ENCODE data around the gene TBRG4. TPM values are rescaled to one million over a fixed set of nuclear protein-coding genes. Genes with fewer than 3 reads are reported as not detected.
A peak's percentile ranks its signal among the peaks of the same experiment; 100 is the strongest.

The TBRG4 gene
- polyA plus RNA-seq, 3 donors: 32.7 to 42.2 (median 38.4) TPM

DNA sequence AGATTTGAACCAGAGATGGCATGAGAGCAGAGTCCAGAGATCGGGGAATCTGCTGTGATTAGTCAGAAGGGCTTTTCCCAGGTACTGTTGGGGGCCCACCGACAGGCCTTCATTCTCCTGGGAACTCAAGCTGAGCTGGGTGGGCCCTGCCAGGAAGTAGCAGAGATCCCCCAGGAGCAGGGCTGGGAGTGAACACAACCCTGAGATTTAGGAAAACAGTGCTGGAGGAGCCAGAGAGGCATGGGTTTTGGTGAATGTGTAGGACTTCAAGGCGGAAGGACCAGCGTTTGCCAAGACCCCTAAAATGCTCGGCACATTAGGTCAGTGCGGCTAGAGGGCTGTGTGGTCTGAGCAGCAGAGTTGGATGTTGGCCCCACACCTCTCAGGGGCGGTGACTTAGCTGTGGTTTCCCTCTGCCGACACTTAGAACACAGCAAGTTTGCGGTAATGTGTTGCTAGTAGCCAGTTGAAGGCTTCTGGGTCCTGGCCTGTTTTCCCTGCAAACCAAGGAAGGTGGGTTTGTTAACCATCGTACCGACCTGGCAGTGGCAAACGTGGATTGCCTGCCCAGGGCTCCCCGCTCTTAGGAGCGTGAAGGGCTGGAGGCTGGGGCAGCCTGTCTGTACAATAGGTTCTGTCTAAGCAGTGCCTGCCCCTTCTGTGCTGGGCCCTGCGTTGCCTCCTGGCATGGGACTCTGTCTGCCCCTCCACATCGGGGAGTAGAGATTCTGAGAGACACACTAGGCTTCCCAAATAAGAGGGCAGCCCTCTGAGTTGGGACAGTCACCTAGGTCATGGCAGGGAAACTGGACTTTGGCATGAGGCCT is 36.8 kb downstream of the TBRG4 start:
- intact Hi-C loops (cut with micrococcal nuclease): no loop called here
- Histone ChIP-seq H3K9me3 (replicated peaks in 1 of 2; ENCODE audit: control insufficient read depth in 1 of 2, insufficient read depth in 1 of 2, low read length in 2 of 2) (no peaks in the 10 kb centered on the region), H2AFZ (ENCODE audit: insufficient read depth, low read depth, low read length, poor library complexity, severe bottlenecking) (no peak overlapping the region), H3K4me3 (replicated peaks in 1 of 3; ENCODE audit: low read depth in 2 of 3, low read length in 3 of 3) (no peak overlapping the region), H3K36me3 (replicated peaks in 1 of 2; ENCODE audit: control insufficient read depth in 1 of 2, insufficient read depth in 2 of 2, low read length in 2 of 2) (peaks cover 71 to 83% of the 10 kb centered on the region in 2 donors), H3K9ac (ENCODE audit: insufficient read depth, low read length, poor library complexity, severe bottlenecking) (no peak overlapping the region), H3K4me2 (replicated peaks; ENCODE audit: extremely low read depth, low read length, poor library complexity, severe bottlenecking) (no peak overlapping the region), H3K27me3 (ENCODE audit: control insufficient read depth in 2 of 2, insufficient read depth in 2 of 2, low read length in 2 of 2) (no peaks in the 10 kb centered on the region), H3K4me1 (ENCODE audit: control insufficient read depth in 1 of 2, insufficient read depth in 2 of 2, low read length in 2 of 2) (peaks cover 9 to 13% of the 10 kb centered on the region in 2 donors), H3K79me2 (ENCODE audit: insufficient read depth, low read length) (no peaks in the 10 kb centered on the region), H4K20me1 (ENCODE audit: insufficient read depth, low read length) (peaks cover 88% of the 10 kb centered on the region), H3K27ac (ENCODE audit: low read depth in 1 of 2, low read length in 2 of 2) (peak overlapping the region in 1 of 2 donors; percentile 20)
- WGBS (ENCODE audit: insufficient coverage): 90% methylated on average over 15 of the region's 16 CpGs
- no peaks in the 10 kb centered on the region for H3K9me3 Mint-ChIP-seq
- H3K36me3 Mint-ChIP-seq: peaks cover 68 to 79% of the 10 kb centered on the region in 2 donors
- H3K4me3 Mint-ChIP-seq: peak overlapping the region in 1 of 2 donors; percentile 39
- TF ChIP-seq, protein P1, sequence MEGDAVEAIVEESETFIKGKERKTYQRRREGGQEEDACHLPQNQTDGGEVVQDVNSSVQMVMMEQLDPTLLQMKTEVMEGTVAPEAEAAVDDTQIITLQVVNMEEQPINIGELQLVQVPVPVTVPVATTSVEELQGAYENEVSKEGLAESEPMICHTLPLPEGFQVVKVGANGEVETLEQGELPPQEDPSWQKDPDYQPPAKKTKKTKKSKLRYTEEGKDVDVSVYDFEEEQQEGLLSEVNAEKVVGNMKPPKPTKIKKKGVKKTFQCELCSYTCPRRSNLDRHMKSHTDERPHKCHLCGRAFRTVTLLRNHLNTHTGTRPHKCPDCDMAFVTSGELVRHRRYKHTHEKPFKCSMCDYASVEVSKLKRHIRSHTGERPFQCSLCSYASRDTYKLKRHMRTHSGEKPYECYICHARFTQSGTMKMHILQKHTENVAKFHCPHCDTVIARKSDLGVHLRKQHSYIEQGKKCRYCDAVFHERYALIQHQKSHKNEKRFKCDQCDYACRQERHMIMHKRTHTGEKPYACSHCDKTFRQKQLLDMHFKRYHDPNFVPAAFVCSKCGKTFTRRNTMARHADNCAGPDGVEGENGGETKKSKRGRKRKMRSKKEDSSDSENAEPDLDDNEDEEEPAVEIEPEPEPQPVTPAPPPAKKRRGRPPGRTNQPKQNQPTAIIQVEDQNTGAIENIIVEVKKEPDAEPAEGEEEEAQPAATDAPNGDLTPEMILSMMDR (IDR thresholded peaks at IDR 0.05): no peak
- DNase-seq: no peak
- H3K27ac Mint-ChIP-seq: peak overlapping the region in 5 of 7 donors; percentile 40 to 84 (median 70)
- H3K4me1 Mint-ChIP-seq: peaks cover 13% of the 10 kb centered on the region
- H3K27me3 Mint-ChIP-seq (ENCODE audit: low read depth in 3 of 3): peaks cover 0 to 2% (median 2%) of the 10 kb centered on the region in 3 donors

DNA sequence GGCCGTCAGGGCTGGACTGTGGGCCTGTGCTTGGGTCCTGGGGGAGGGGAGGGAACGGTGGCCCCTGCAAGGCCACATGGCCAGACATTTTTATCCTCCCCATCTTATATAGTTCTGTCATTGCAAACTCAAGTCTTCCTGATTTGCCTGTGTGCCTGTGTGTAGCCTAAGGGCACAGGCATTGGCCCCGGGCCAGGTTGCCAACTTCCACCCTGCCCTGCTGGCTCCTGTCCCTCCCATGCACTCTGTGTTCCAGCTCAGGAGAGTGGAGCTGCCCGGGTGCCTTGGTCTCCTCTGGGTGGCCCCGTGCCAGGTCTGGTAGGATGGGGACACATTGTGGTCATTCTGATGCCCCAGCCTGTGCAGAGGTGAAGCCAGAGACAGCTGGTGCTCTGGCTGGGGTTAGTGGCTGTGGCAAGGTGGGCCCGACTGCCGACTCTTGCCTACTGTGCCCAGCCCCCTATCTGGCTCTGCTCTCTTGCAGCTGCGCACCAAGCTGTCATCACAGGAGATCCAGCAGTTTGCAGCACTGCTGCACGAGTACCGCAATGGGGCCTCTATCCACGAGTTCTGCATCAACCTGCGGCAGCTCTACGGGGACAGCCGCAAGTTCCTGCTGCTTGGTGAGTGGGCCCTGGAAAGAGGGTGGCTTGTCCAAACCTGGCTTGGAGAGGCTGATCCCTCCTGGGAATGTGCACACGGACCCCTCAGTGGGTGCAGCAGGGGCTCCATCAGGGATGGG is 37.5 kb downstream of the TBRG4 start:
- Histone ChIP-seq H3K27ac (ENCODE audit: low read depth in 1 of 2, low read length in 2 of 2) (peak overlapping the region in 1 of 2 donors; percentile 42), H3K9me3 (replicated peaks in 1 of 2; ENCODE audit: control insufficient read depth in 1 of 2, insufficient read depth in 1 of 2, low read length in 2 of 2) (no peaks in the 10 kb centered on the region), H4K20me1 (ENCODE audit: insufficient read depth, low read length) (peaks cover 95% of the 10 kb centered on the region), H3K4me2 (replicated peaks; ENCODE audit: extremely low read depth, low read length, poor library complexity, severe bottlenecking) (no peak overlapping the region), H3K4me1 (ENCODE audit: control insufficient read depth in 1 of 2, insufficient read depth in 2 of 2, low read length in 2 of 2) (peaks cover 9 to 13% of the 10 kb centered on the region in 2 donors), H3K4me3 (replicated peaks in 1 of 3; ENCODE audit: low read depth in 2 of 3, low read length in 3 of 3) (no peak overlapping the region), H2AFZ (ENCODE audit: insufficient read depth, low read depth, low read length, poor library complexity, severe bottlenecking) (no peak overlapping the region), H3K27me3 (ENCODE audit: control insufficient read depth in 2 of 2, insufficient read depth in 2 of 2, low read length in 2 of 2) (no peaks in the 10 kb centered on the region), H3K79me2 (ENCODE audit: insufficient read depth, low read length) (no peaks in the 10 kb centered on the region), H3K9ac (ENCODE audit: insufficient read depth, low read length, poor library complexity, severe bottlenecking) (no peak overlapping the region), H3K36me3 (replicated peaks in 1 of 2; ENCODE audit: control insufficient read depth in 1 of 2, insufficient read depth in 2 of 2, low read length in 2 of 2) (peaks cover 76 to 91% of the 10 kb centered on the region in 2 donors)
- intact Hi-C loops (cut with micrococcal nuclease): no loop called here
- TF ChIP-seq, protein P1 (IDR thresholded peaks at IDR 0.05): no peak
- Mint-ChIP-seq H3K27ac (peak overlapping the region in 3 of 7 donors; percentile 50 to 94 (median 59)), H3K4me3 (no peak overlapping the region), H3K4me1 (peaks cover 13% of the 10 kb centered on the region), H3K27me3 (ENCODE audit: low read depth in 3 of 3) (peaks cover 0 to 4% (median 2%) of the 10 kb centered on the region in 3 donors), H3K36me3 (peaks cover 76 to 87% of the 10 kb centered on the region in 2 donors), H3K9me3 (no peaks in the 10 kb centered on the region)
- DNase-seq: no peak
- 98% methylated on average over 13 of the region's 15 CpGs for WGBS (ENCODE audit: insufficient coverage)
